Keratinocyte (primary cell): ENCODE results near the gene SEMA3F. TPM values are rescaled to one million over a fixed set of nuclear protein-coding genes. Genes with fewer than 3 reads are reported as not detected.
A peak's percentile ranks its signal among the peaks of the same experiment; 100 is the strongest.

Experiments used
- DNase-seq: peaks from one replicate; pipeline ENCODE4 v3.0.0-alpha.2; 2011; ENCODE audit warnings: low read depth, missing footprints, low spot score
- FAIRE-seq: peaks from 2 replicates; lab custom pipeline; 2011; peaks lifted over from hg19 to GRCh38; lab: Jason Lieb, UNC
- H2AFZ ChIP-seq: 2 replicates; pipeline ENCODE4 v1.6.0; 2012; ENCODE audit warnings: low read length, control low read depth, inconsistent platforms; ENCODE audit not compliant: control insufficient read depth
- H3K27ac ChIP-seq: 2 replicates; pipeline ENCODE4 v1.5.1; 2011; ENCODE audit warnings: low read length; ENCODE audit not compliant: control insufficient read depth, insufficient read depth
- H3K27me3 ChIP-seq: 3 replicates; pipeline ENCODE4 v1.6.0; 2011; ENCODE audit warnings: low read length; ENCODE audit not compliant: control insufficient read depth, insufficient read depth; ENCODE audit errors: extremely low read depth
- H3K36me3 ChIP-seq, 2 experiments: 2 replicates in 1 of 2; 3 replicates in 1 of 2; pipeline ENCODE4 v1.5.1; 2011; ENCODE audit warnings: low read length in 2 of 2, mild to moderate bottlenecking in 1 of 2; ENCODE audit not compliant: control insufficient read depth in 2 of 2, insufficient read depth in 2 of 2; ENCODE audit errors: extremely low read depth in 1 of 2
- H3K4me1 ChIP-seq: 3 replicates; pipeline ENCODE4 v1.5.1; 2011; ENCODE audit warnings: low read length; ENCODE audit not compliant: control insufficient read depth, insufficient read depth; ENCODE audit errors: extremely low read depth
- H3K4me2 ChIP-seq: 3 replicates; pipeline ENCODE4 v1.6.0; 2011; ENCODE audit warnings: low read depth, low read length; ENCODE audit not compliant: control insufficient read depth, insufficient read depth; ENCODE audit errors: extremely low read depth
- H3K4me3 ChIP-seq, 3 experiments: fragments of 200-600 bp in 1 of 3; sonication (generic) in 1 of 3; 2 replicates in 2 of 3; 3 replicates in 1 of 3; pipeline ENCODE4 v1.5.1; 2011 to 2016; ENCODE audit warnings: low read length in 3 of 3, mild to moderate bottlenecking in 3 of 3, control low read depth in 2 of 3, inconsistent platforms in 1 of 3, low read depth in 1 of 3, mixed read lengths in 1 of 3, mixed run types in 1 of 3, moderate library complexity in 1 of 3; ENCODE audit not compliant: control insufficient read depth in 2 of 3, insufficient read depth in 2 of 3; ENCODE audit errors: extremely low read depth in 1 of 3
- H3K79me2 ChIP-seq: 2 replicates; pipeline ENCODE4 v1.6.0; 2012; ENCODE audit warnings: low read length; ENCODE audit not compliant: control insufficient read depth, insufficient read depth
- H3K9ac ChIP-seq: 3 replicates; pipeline ENCODE4 v1.6.0; 2011; ENCODE audit warnings: low read length; ENCODE audit not compliant: control insufficient read depth, insufficient read depth; ENCODE audit errors: extremely low read depth
- H3K9me1 ChIP-seq: 3 replicates; pipeline ENCODE4 v1.6.0; 2011; ENCODE audit warnings: low read length; ENCODE audit not compliant: control insufficient read depth, insufficient read depth; ENCODE audit errors: extremely low read depth
- H3K9me3 ChIP-seq: 2 replicates; pipeline ENCODE4 v1.5.1; 2012; ENCODE audit warnings: low read depth, low read length; ENCODE audit not compliant: control insufficient read depth
- H4K20me1 ChIP-seq: 3 replicates; pipeline ENCODE4 v1.6.0; 2011; ENCODE audit warnings: low read length; ENCODE audit not compliant: control insufficient read depth, insufficient read depth; ENCODE audit errors: extremely low read depth
- EZH2 ChIP-seq: IDR thresholded peaks from one replicate; pipeline ENCODE4 v1.6.1; 2012; ENCODE audit warnings: inconsistent platforms, mild to moderate bottlenecking, low read length, moderate library complexity
- dilution Hi-C: fragments of 300-500 bp; cut with MboI; formaldehyde crosslinking; loops from one replicate; pipeline ENCODE4 v1.7.0; 2020; ENCODE audit warnings: low sequenced_read_pairs; ENCODE audit not compliant: extremely low pct_ligation_motif_present
- polyA plus RNA-seq, 5 experiments: library from polyadenylated mRNA; depleted of rRNA in 3 of 5; stranded (reverse) in 3 of 5; stranded (forward) in 1 of 5; unstranded in 1 of 5; fragments of >200 nt; gene quantifications; 1 replicate in 1 of 5; 2 replicates in 3 of 5; 3 replicates in 1 of 5; pipeline versions ENCODE4 v1.2.1 to v1.2.3, GENCODE V29; 2011 to 2012; ENCODE audit warnings: missing spikeins in 2 of 5, low read depth in 1 of 5, low replicate concordance in 1 of 5
- TF ChIP-seq, protein P1 (sequence below), 3 experiments: IDR thresholded peaks in 1 of 3; conservative IDR thresholded peaks in 1 of 3; optimal IDR thresholded peaks in 1 of 3; 2 replicates in 2 of 3; 3 replicates in 1 of 3; pipeline versions ENCODE3 to v1.5.1; 2011; ENCODE audit warnings: low read length in 3 of 3, mild to moderate bottlenecking in 3 of 3, moderate library complexity in 2 of 3, control low read depth in 1 of 3, inconsistent platforms in 1 of 3; ENCODE audit not compliant: insufficient read depth in 2 of 3; ENCODE audit errors: extremely low read depth in 1 of 3

The SEMA3F gene
- polyA plus RNA-seq, 1 donor (not counting 4 experiments of a cell fraction or from before 2014, with no cell fraction given) = 72.8 TPM

DNA sequence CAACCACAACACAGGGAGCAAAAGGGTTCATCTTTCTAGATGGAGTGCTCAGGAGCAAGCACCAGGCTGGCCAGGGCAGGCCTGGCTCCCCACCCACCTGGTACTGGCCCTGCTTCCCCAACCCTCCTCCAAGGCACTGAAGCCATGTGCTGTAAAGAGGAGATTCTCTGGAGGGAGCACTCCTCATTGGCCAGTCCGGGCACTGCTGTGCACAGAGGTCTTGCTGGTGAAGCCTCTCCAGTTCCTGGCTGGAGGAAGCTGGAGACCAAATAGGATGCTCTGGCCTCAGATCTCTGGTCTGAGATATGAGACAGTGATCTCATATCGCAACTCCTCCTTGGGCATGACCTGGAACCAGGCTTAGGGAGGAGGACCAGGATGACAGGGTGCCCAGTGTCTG is 7.7 kb upstream of the SEMA3F start:
- Histone ChIP-seq H3K9me3 (no peaks in the 10 kb centered on the region), H3K27me3 (no peaks in the 10 kb centered on the region), H3K4me1 (peaks cover 38% of the 10 kb centered on the region), H3K4me3 (no peak overlapping the region), H3K79me2 (no peaks in the 10 kb centered on the region), H3K9ac (no peak overlapping the region), H3K4me2 (no peak overlapping the region), H2AFZ (no peak overlapping the region), H3K9me1 (no peaks in the 10 kb centered on the region), H4K20me1 (no peaks in the 10 kb centered on the region), H3K36me3 (no peaks in the 10 kb centered on the region), H3K27ac (no peak overlapping the region)
- FAIRE-seq (no peak), DNase-seq (no peak)
- dilution Hi-C loops = no loop called here
- TF ChIP-seq, protein P1, sequence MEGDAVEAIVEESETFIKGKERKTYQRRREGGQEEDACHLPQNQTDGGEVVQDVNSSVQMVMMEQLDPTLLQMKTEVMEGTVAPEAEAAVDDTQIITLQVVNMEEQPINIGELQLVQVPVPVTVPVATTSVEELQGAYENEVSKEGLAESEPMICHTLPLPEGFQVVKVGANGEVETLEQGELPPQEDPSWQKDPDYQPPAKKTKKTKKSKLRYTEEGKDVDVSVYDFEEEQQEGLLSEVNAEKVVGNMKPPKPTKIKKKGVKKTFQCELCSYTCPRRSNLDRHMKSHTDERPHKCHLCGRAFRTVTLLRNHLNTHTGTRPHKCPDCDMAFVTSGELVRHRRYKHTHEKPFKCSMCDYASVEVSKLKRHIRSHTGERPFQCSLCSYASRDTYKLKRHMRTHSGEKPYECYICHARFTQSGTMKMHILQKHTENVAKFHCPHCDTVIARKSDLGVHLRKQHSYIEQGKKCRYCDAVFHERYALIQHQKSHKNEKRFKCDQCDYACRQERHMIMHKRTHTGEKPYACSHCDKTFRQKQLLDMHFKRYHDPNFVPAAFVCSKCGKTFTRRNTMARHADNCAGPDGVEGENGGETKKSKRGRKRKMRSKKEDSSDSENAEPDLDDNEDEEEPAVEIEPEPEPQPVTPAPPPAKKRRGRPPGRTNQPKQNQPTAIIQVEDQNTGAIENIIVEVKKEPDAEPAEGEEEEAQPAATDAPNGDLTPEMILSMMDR (optimal IDR thresholded peaks at IDR 0.05 in 1 of 3, IDR thresholded peaks at IDR 0.05 in 1 of 3, conservative IDR thresholded peaks at IDR 0.05 in 1 of 3; ENCODE audit: extremely low read depth in 1 of 3, insufficient read depth in 2 of 3, low read length in 3 of 3) = no peak
- no peak for TF ChIP-seq EZH2

DNA sequence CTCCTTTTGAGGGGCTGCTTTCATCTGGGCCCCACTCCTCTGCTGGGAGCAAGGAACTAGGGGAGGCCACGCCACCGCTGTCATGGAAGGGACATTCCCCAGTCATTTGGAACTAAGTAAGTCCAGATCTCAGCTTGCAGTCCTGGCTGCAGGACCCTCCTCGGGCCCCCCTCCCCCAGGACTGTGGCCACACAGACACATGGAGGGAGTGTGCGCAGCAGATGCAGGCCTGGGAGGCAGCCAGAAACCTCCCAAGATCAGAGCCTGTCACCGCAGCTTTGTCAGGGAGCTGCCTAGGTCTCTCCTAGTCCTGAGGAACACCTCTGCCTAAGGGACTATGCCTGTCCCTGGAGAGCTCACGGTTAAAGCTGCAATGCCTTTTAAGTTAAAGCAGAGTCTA is 7.3 kb upstream of the SEMA3F start:
- Histone ChIP-seq H3K4me1 (peaks cover 39% of the 10 kb centered on the region), H3K9me1 (no peaks in the 10 kb centered on the region), H3K27me3 (no peaks in the 10 kb centered on the region), H3K4me3 (no peak overlapping the region), H3K36me3 (no peaks in the 10 kb centered on the region), H3K79me2 (no peaks in the 10 kb centered on the region), H3K9me3 (no peaks in the 10 kb centered on the region), H3K9ac (no peak overlapping the region), H3K4me2 (no peak overlapping the region), H3K27ac (no peak overlapping the region), H4K20me1 (no peaks in the 10 kb centered on the region), H2AFZ (no peak overlapping the region)
- DNase-seq = no peak
- dilution Hi-C loops = no loop called here
- TF ChIP-seq, protein P1 (optimal IDR thresholded peaks at IDR 0.05 in 1 of 3, IDR thresholded peaks at IDR 0.05 in 1 of 3, conservative IDR thresholded peaks at IDR 0.05 in 1 of 3; ENCODE audit: extremely low read depth in 1 of 3, insufficient read depth in 2 of 3, low read length in 3 of 3) = no peak
- TF ChIP-seq EZH2 = no peak
- FAIRE-seq = peak; percentile 75
